GM21390 (cell line): Measurements from ENCODE around the gene DDX51.

Source experiments
- ATAC-seq: cut with Tn5 transposase; IDR thresholded peaks from one replicate; pipeline ENCODE4 v1.9.1; 2021; ENCODE audit not compliant: unreplicated experiment

Gene DDX51

DNA sequence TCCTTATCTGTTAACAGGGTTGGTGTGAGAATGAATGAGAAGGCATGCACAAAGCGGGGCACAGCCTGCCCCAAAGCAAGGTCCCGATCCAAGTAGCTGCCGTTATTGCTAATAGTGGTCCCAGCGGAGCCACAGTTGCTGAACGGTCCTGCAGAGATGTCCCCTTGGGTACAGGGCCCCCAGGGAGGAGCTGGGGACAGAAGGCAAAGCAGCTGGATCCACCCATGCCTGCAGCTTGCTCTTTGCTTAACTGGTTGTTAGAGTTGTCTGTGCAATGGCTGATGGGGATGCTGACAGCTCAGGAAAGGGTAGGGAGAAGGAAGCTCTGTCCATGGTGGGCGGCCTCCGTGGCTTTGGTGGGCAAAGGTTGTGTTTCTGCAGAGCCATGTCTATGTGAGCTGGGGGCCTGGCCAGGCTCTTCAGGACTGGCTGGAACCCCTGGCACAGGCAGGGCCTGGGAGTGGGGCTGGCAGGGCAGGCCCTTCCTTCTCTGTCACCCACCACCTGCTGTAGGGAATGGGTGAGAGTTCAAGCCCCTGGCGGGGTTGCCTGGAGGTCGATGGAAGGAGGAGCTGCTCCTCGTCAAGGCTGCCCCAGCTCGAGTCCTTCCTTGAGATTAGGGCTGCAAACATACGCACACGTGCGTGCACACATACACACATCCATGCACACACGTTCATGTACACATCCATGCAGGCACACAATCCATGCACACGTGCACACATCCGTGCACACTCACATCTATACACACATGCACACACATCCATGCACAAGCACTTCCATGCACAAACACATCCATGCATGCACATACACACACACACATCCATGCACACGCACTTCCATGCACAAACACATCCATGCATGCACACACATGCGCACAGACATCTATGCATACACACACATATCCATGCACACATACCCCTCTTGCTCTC, 35.6 kb upstream of the DDX51 start:
- ATAC-seq, result no peak

DNA sequence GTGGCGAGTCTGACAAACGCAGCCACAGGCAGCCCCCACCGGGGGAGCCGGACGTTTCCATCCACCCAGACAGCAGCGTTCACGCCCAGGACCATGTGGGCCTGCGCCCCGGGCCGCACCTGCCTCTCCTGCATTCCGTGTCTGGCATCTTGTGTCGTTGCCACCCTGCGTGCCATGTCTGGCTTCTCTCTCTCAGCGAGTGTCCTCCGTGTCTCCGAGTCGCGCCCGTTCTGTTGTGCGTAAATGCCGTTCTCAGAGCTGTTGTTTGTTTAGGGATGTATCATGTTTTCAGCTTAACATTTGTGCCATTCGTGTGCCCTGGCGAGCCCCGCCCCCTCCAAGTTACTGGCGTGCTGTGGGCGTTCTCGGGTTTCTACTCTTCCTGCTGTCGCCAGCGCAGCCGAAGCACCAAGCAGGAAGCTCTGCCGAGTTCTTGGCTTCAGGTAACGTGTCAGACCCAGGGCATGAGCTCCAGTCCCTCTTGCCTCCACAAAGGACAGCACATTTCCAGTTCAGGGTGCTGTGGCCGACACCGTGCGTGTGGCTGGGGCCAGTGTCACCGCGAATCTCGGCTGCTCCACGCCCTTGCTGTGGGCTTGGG, 34.8 kb upstream of the DDX51 start:
- no peak for ATAC-seq

DNA sequence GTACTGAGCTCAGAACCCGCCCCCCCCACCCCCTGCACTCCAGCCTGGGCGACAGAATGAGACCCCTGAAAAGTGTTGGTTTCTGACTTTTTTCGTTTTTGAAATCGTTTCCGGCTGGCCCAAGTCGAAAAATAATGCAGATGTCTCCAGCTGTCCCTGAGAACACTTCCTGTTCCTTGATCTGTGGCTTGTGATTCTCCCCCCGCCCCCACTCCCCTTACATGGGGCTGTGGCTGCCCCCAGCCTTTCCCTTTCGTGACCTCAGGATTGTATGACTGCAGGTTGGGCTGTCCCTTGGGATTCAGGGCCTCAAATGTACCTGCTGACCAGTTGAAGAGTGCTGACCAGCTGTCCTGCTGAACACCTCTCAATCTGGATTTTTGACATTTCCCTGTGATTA, 34.2 kb upstream of the DDX51 start:
- no peak for ATAC-seq

- ATAC-seq, result no peak
These were observed 32.9 kb upstream of the DDX51 start for GRCh38 chr12:132176920-132177551.

GRCh38 chr12:132176385-132176919, 32.3 kb upstream of the DDX51 start:
- ATAC-seq, result no peak

DNA sequence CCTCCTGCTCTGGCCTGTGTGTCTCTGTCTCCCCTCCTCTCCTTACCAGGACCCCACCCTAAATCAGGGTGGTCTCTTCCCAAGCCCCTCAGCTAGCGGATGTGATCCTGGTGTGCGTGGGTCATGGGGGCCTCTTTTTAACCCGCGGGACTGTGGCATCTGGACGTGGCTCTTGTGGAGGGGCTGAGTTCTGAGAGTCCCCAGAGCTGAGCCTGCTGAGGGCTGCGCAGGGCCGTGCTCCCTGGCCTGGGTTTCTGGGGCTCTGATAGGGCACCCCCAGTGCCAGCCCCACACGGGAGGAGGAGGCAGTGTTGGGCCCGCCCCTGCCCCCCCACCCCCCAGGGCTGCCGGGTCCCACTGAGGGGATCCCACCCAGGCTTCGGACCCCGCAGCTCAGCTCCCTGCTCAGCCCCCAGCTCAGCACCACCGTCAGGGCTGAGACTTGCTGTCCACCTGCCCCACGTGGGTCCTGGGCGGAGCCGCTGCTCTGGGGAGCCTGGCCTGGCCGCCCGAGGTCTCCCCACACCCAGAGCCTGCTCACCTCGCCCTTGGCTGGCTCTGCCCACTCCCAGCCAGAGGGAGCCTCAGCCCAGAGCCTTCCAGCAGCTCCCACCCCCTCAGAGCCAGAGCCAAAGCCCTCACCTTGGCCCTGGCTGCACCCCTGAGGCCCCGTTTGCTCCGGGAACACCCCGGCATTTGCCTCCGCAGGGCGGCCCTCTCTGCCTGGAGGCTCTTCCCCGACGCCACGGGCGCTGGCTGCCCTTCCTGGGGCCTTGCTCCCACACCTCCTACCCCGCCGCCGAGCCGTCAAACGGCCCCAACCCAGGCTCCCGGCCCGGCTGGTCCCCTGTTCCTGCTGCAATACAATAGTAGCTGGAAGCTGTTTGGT, 31.6 kb upstream of the DDX51 start:
- no peak for ATAC-seq

- no peak for ATAC-seq
These were observed 30.8 kb upstream of the DDX51 start for GRCh38 chr12:132174839-132175490.

DNA sequence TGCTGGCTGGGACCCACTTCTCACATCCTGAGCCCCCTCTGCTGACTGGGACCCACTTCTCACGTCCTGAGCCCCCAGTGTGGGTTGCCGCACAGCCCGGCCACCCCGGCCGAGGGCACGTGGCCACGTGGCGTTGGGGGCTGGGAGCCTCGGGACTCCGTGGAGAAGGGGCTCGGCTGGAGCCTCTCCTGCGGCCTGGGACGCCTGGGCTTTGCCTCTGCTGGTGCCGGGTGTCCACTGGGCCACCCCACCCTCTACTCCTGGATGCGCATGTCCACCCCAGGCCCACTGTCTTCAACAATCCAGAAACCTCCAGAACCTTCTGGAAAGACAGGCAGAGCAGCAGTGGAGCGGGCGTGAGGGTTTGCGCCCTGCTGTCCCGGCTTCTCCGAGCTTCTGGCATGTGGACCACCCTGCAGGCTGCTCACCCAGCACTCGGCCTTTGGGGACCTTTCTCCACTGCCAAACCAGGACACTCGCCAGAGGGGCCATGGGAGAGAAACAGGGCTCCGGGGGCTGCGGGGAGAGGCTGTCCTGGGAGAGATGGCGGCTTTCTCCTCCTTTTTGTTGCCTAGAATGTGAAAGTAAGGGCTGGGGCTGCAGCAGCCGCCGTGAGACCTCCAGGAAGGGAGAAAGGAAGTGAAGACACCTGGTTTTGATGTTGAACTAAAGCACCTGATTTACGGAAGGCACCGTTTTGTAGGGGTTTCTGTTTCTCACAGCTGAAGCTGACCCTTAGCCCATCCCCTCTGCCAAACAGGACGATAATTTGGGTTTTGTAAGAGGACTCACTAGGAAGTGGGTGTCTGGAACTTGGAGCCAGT, 30.1 kb upstream of the DDX51 start:
- no peak for ATAC-seq

DNA sequence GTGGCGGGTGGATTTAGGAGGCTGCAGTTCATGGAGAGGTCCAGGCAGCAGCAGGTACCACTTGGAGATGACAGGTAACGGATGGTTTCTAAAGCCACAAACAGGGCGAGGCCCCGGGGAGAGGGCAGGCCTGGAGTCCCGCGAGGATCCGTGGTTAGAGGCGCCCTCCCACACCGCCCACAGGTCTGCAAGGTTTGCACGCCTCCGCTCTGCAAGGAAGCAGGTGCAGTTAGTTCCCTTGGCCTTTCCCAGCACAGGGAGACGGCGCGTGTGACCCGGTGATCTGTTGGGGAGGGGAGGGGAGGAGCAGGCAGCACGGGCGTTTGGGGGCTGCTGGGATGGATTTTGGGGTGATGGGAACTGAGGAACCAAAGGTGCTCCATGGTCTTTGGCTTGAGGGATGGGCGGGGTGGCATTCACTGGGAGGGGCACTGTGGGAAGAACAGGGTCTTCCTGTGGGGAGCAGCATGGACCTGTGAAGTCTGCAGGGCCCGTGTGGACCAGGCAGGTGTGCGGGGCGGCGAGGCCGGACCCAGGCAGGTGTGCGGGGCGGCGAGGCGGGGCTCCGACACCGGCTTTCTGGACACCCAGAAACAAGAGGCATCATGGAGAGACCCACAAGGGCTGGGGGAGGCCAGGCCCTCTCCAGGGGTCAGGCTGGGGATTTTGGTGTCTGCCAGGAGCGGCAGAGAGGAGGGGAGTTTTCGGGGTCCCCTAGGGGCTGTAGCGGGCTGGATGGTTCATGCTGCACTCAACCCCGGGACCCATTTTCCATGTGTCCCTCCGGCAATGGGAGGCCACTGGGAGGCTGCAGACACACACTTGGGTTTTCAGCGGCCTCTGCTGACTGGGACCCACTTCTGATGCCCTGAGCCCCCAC, 29.3 kb upstream of the DDX51 start:
- ATAC-seq, result no peak

- ATAC-seq, result no peak
These were observed 28.5 kb upstream of the DDX51 start for GRCh38 chr12:132172619-132173018.

GRCh38 chr12:132171968-132172521, 27.9 kb upstream of the DDX51 start:
- ATAC-seq, result no peak

DNA sequence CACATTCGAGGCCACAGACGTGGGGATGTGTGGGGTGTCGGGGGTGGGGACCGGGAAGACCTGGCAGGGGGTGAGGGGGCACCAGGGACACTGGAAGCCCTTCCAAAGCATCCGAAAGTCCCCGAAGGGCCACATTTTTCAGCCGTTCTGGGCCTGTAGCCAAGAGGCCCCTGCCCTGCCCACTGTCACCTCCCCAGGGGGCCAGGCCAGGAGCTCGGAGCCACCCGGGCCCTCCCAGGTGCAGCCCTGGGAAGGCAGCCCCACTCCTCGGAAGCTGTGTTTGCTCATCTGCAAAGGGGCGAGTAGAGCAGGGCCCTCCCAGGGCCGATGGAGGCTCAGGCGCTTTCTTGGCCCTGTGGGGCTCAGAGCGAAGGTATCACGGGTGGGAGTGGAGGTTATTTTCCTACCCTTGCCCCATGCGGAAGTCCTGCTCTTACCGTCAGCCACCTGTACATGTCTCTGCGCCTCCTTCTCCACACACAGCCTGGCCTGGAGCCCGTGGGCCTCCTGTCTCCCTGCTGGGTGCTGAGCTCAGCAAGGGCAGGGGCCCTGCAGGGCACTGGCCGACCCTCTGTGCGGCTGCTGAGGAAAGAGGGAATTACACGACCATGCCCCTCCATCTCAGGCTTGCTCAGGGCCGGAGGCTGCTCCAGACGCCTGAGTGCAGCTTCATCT, 27.3 kb upstream of the DDX51 start:
- ATAC-seq, result no peak

- no peak for ATAC-seq
These were observed 26.6 kb upstream of the DDX51 start for GRCh38 chr12:132170637-132171292.

DNA sequence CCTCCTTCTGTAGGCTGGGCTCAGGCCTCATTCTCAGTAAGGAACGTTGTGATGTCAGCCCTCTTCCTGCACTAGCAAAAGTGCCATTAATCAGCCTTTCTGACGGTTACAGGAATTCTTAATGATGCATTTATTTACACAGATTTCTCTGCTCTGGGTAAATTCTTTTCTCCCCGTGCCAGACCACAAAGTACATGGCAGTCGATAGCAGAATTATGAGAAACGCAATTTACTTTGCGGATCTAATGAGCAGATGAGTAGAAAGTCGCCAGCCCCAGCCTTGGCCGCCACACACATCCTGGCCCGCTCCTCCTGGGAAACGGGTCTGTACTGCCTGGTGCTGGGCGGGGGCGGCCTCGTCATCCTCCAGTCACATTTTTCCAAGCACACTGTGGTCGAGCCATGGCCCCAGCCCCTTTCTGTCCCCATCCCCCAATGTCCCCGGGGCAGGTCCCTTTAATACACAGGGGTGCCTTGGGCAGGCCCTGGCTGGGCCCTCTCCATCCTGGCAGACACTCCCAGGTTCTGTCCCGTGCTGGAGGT, 26.0 kb upstream of the DDX51 start:
- no peak for ATAC-seq

DNA sequence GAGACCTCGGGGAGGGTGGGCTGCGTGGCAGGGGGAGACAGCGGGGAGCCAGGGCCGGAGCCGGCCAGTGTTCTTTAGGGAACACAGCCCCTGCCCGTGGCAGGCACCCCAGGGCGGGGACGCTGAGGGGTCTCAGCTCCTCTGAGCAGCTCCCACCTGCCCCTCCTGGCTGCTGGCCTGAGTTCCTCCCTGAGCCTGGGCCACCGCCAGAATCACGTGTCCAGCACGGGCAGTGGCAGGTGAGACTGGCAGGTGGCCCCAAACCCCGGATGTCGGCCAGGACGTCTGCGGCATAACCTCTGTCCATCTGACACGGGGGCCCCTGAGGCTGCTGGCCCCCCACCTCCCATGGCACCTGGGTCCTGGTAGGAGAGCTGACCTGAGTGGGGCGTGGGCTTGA, 25.3 kb upstream of the DDX51 start:
- ATAC-seq, result no peak

DNA sequence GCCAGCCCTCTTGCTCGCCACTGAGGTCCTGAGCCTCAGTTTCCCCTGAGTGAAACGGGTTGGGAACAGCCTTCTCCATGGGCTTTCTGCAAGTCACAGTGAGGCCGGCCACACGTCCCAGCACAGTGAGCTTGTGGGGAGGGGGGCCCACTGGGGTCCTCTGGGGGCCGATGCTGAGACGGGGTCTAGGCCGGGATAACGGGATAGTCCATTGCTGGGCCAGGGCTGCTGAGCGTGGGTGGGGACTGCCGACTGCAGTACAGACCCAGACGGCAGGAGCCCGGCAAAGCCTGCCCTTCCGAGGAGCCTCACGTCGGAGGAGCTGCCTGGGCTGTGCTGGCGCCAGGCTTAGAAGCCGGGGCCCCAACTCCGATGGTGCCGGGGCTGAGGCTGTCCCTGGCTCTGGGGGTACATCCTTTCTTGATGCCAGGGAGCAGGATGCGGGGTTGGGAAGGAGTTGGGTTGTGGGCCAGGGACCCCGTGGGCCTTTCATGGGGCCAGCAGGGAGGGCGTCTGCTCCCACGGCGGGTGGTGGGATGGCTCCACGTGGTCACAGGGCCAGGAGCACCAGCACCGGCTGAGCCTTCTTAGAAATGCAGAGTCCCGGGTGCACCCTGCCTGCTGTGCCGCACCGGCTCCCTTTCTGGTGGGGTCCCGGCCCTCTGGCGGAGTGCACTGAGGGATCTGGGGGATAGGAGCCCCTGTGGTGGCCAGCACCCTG, 24.4 kb upstream of the DDX51 start:
- no peak for ATAC-seq
